ENCODE measurements around the gene SH3BP4.

DNA sequence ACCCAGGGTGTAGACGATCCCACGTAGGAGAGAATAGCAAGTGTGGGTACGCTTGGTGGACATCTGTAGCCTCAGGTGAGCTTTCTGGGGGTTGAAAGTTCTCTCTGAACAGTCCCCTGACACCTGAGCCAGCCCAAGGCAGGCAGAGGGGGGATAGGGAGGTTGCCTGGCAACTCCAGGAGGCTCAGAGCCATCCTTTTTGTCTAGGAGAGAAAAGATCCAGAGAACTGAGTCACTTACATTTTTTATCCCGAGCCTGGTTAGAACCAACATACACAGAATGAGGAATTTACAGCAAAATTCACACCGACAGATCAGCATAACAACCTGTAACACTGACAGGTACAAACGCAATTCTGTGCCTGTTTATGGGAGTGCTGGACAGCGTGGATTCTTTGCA lies 113.2 kb downstream of the SH3BP4 start:
- TF ChIP-seq, protein P1, sequence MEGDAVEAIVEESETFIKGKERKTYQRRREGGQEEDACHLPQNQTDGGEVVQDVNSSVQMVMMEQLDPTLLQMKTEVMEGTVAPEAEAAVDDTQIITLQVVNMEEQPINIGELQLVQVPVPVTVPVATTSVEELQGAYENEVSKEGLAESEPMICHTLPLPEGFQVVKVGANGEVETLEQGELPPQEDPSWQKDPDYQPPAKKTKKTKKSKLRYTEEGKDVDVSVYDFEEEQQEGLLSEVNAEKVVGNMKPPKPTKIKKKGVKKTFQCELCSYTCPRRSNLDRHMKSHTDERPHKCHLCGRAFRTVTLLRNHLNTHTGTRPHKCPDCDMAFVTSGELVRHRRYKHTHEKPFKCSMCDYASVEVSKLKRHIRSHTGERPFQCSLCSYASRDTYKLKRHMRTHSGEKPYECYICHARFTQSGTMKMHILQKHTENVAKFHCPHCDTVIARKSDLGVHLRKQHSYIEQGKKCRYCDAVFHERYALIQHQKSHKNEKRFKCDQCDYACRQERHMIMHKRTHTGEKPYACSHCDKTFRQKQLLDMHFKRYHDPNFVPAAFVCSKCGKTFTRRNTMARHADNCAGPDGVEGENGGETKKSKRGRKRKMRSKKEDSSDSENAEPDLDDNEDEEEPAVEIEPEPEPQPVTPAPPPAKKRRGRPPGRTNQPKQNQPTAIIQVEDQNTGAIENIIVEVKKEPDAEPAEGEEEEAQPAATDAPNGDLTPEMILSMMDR (IDR thresholded peaks at IDR 0.05) = no peak
- TF ChIP-seq POLR2A (IDR thresholded peaks at IDR 0.05) = no peak

All from uterus (tissue), 2 donors.